Suprapubic skin (tissue), 4 donors: ENCODE results near the gene CD99L2. TPM values are rescaled to one million over a fixed set of nuclear protein-coding genes. Genes with fewer than 3 reads are reported as not detected.
"Not testable (repeated sequence)": the region's sequence is repeated elsewhere in the genome, so short reads cannot be mapped to it uniquely, and the experiment has no call there.

ENCODE experiments used
- DNase-seq, 2 donors: peaks; one replicate each; pipeline ENCODE4 v3.0.0-alpha.2; 2019; ENCODE audit warnings: low spot score in 2 of 2
- H3K27ac ChIP-seq: fragments of 200-600 bp; sonication (generic); one replicate; pipeline ENCODE4 v1.5.1; 2019
- H3K27me3 ChIP-seq: fragments of 200-600 bp; sonication (generic); one replicate; pipeline ENCODE4 v1.5.1; 2019
- H3K36me3 ChIP-seq: fragments of 200-600 bp; sonication (generic); one replicate; pipeline ENCODE4 v1.5.1; 2019
- H3K4me1 ChIP-seq: fragments of 200-600 bp; sonication (generic); one replicate; pipeline ENCODE4 v1.5.1; 2019
- H3K4me3 ChIP-seq: fragments of 200-600 bp; sonication (generic); one replicate; pipeline ENCODE4 v1.5.1; 2019; ENCODE audit warnings: mild to moderate bottlenecking
- H3K9me3 ChIP-seq: fragments of 200-600 bp; sonication (generic); one replicate; pipeline ENCODE4 v1.5.1; 2019
- EP300 ChIP-seq: sonication (generic); formaldehyde crosslinking; IDR thresholded peaks from one replicate; pipeline ENCODE4 v1.6.1; 2017; ENCODE audit warnings: antibody characterized with exemption
- POLR2A ChIP-seq, 2 donors: fragments of 450-650 bp; IDR thresholded peaks; one replicate each; pipeline ENCODE4 v1.6.1; 2017; ENCODE audit warnings: antibody characterized with exemption in 2 of 2, mild to moderate bottlenecking in 2 of 2, moderate library complexity in 2 of 2
- POLR2AphosphoS5 ChIP-seq, 3 donors: sonication (generic); formaldehyde crosslinking; IDR thresholded peaks; one replicate each; pipeline ENCODE4 v1.6.1; 2017; ENCODE audit warnings: antibody characterized with exemption in 3 of 3
- WGBS: methylation state at CpG from one replicate; pipeline ENCODE4 v1.1.5; 2018; 5-methylcytosine and 5-hydroxymethylcytosine counted together
- total RNA-seq, 4 donors: library from RNA; depleted of rRNA; stranded (reverse); fragments of >200 nt; gene quantifications; one replicate each; pipeline ENCODE4 v1.1.0, GENCODE V29; 2016
- TF ChIP-seq, protein P1 (sequence below), 2 donors: fragments of 200-600 bp in 1 of 2; fragments of 450-650 bp in 1 of 2; sonication (generic) in 1 of 2; IDR thresholded peaks; one replicate each; pipeline ENCODE4 v1.5.1; 2016 to 2019; ENCODE audit warnings: antibody characterized with exemption in 2 of 2, mild to moderate bottlenecking in 1 of 2, moderate library complexity in 1 of 2

The CD99L2 gene
- total RNA-seq, 4 donors from 2014 or later, result 12.6 to 24.5 (median 18.7) TPM

DNA sequence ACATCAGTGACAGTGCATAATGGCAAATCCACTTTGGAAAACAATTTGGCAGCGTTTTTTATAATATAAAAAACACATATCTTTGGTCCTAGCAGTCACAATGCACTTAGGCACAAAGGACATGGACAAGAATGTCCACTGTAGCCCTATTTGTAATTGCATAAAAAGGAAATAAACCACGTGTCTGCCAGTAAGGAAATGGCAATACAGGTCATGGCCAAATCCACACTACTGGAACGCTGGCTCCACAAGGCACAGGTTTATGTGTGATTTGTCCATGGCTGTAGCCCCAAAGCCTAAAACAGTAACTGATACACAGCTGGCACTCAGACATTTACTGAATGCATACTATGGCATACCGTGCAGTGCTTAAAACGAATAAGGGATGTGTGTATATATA is 69.7 kb downstream of the CD99L2 start:
- TF ChIP-seq POLR2AphosphoS5 (IDR thresholded peaks at IDR 0.05) (no peak), EP300 (no peak), POLR2A (IDR thresholded peaks at IDR 0.05) (no peak)
- TF ChIP-seq, protein P1, sequence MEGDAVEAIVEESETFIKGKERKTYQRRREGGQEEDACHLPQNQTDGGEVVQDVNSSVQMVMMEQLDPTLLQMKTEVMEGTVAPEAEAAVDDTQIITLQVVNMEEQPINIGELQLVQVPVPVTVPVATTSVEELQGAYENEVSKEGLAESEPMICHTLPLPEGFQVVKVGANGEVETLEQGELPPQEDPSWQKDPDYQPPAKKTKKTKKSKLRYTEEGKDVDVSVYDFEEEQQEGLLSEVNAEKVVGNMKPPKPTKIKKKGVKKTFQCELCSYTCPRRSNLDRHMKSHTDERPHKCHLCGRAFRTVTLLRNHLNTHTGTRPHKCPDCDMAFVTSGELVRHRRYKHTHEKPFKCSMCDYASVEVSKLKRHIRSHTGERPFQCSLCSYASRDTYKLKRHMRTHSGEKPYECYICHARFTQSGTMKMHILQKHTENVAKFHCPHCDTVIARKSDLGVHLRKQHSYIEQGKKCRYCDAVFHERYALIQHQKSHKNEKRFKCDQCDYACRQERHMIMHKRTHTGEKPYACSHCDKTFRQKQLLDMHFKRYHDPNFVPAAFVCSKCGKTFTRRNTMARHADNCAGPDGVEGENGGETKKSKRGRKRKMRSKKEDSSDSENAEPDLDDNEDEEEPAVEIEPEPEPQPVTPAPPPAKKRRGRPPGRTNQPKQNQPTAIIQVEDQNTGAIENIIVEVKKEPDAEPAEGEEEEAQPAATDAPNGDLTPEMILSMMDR (IDR thresholded peaks at IDR 0.05), result no peak
- no peak for DNase-seq
- Histone ChIP-seq H3K36me3 (no peaks in the 10 kb centered on the region), H3K4me1 (no peaks in the 10 kb centered on the region), H3K4me3 (no peak overlapping the region), H3K27me3 (no peaks in the 10 kb centered on the region), H3K27ac (no peak overlapping the region), H3K9me3 (no peaks in the 10 kb centered on the region)
- WGBS, result 66% methylated on average over 5 of the region's 5 CpGs

DNA sequence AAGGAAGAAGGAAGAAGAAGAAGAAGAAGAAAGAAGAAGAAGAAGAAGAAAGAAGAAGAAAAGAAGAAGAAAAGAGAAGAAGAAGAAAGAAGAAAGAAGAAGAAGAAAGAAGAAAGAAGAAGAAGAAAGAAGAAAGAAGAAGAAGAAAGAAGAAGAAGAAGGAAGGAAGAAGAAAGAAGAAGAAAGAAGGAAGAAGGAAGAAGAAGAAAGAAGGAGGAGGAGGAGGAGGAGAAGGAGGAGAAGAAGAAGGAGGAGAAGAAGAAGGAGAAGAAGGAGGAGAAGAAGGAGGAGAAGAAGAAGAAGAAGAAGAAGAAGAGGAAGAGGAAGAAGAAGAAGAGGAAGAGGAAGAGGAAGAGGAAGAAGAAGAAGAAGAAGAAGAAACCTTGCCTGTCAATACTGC is 74.1 kb downstream of the CD99L2 start:
- H3K27me3 ChIP-seq, H3K9me3 ChIP-seq, H3K36me3 ChIP-seq, H3K4me3 ChIP-seq, H3K27ac ChIP-seq, DNase-seq, H3K4me1 ChIP-seq: not testable (repeated sequence)

DNA sequence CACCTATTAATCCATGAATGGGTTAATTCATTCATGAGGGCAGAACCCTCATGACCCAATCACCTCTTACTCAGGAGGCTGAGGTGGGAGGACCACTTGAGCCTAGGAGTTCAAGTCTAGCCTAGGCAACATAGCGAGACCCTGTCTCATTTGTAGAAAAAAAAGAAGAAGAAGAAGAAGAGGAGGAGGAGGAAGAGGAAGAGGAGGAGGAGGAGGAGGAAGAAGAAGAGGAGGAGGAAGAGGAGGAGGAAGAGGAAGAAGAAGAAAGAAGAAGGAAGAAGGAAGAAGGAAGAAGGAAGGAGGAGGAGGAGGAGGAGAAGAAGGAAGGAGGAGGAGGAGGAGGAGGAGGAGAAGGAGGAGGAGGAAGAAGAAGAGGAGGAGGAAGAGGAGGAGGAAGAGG is 74.6 kb downstream of the CD99L2 start:
- not testable (repeated sequence) for DNase-seq, H3K36me3 ChIP-seq, H3K4me3 ChIP-seq, H3K27me3 ChIP-seq, H3K27ac ChIP-seq, H3K9me3 ChIP-seq, H3K4me1 ChIP-seq
- 91% methylated on average over 1 of the region's 1 CpG for WGBS

DNA sequence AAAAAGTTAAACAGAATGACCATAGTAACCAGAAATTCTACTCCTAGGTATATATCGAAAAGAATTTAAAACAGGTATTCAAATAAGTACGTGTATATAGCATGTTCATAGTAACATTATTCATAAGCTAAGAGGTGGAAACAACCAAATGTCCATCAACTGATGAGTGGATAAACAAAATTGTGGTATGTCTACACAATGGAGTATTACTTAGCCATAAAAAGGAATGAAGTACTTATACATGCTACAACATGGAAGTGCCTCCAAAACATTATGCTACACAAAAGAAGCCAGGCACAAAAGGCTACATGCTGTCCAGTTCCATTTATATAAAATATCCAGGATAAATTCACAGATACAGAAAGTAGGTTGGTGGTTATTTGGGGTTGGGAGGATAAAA is 76.5 kb downstream of the CD99L2 start:
- TF ChIP-seq POLR2A (IDR thresholded peaks at IDR 0.05) (no peak), POLR2AphosphoS5 (IDR thresholded peaks at IDR 0.05) (no peak), EP300 (no peak)
- TF ChIP-seq, protein P1 (IDR thresholded peaks at IDR 0.05), result no peak
- WGBS, result 84% methylated on average over 2 of the region's 2 CpGs

DNA sequence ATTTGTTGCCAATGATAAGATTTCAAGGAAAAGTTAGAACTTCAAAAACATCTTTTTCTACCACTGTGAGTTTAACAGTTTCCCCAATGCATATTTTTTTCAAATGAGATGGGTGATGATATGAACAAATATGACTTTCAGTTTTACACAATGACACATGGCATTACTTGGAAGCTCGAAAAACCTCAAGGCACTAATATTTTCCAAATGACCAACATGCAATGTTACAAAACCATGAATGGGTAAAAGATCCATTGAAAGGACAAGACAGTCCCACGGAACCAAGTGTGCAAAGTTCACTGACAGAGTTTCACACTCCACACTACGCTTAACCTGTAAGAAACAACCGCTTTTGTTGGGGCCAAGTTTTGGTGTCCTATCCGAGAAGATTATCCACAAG is 84.5 kb downstream of the CD99L2 start:
- 72% methylated on average over 5 of the region's 5 CpGs for WGBS
- no peaks in the 10 kb centered on the region for H3K36me3 ChIP-seq
- H3K9me3 ChIP-seq, result no peaks in the 10 kb centered on the region
- H3K27ac ChIP-seq, result no peak overlapping the region
- DNase-seq, result no peak
- H3K27me3 ChIP-seq, result no peaks in the 10 kb centered on the region
- H3K4me1 ChIP-seq, result no peaks in the 10 kb centered on the region
- TF ChIP-seq, protein P1 (IDR thresholded peaks at IDR 0.05), result no peak
- TF ChIP-seq EP300 (no peak), POLR2A (IDR thresholded peaks at IDR 0.05) (no peak), POLR2AphosphoS5 (IDR thresholded peaks at IDR 0.05) (no peak)
- no peak overlapping the region for H3K4me3 ChIP-seq

More for the DNA sequence above, 76.5 kb downstream of the CD99L2 start:
- Histone ChIP-seq H3K27me3 (no peaks in the 10 kb centered on the region), H3K4me3 (no peak overlapping the region), H3K27ac (no peak overlapping the region), H3K9me3 (no peaks in the 10 kb centered on the region), H3K36me3 (no peaks in the 10 kb centered on the region), H3K4me1 (no peaks in the 10 kb centered on the region)
- no peak for DNase-seq

DNA sequence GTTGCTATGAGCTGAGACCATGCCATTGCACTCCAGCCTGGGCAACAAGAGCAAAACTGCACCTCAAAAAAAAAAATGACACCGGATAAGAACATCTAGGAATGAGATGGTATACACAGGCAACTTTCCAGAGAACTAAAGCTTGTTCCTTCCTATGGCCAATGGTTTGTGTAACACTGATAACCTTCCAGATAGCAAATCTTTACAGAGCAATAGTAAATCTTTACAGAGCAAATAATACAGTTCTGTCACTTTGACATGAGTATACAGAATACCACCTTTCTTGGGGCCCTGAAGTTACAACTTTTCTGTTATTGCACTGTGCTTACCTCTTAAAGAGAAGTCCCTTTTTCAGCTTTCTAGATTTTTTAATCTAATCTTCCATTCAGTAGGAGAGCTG is 91.6 kb downstream of the CD99L2 start:
- H3K27me3 ChIP-seq, result no peaks in the 10 kb centered on the region
- no peak for DNase-seq
- 67% methylated on average over 1 of the region's 1 CpG for WGBS
- H3K9me3 ChIP-seq, result no peaks in the 10 kb centered on the region
- no peaks in the 10 kb centered on the region for H3K4me1 ChIP-seq
- H3K27ac ChIP-seq, result no peak overlapping the region
- TF ChIP-seq POLR2AphosphoS5 (IDR thresholded peaks at IDR 0.05), result no peak
- TF ChIP-seq, protein P1 (IDR thresholded peaks at IDR 0.05), result no peak
- TF ChIP-seq POLR2A (IDR thresholded peaks at IDR 0.05), result no peak
- TF ChIP-seq EP300, result no peak
- no peak overlapping the region for H3K4me3 ChIP-seq
- no peaks in the 10 kb centered on the region for H3K36me3 ChIP-seq
